Activated B cell treated with CpG ODN at 0.5 μM for 24 hours (primary cell): ENCODE data around the gene OR2H1. TPM values are rescaled to one million over a fixed set of nuclear protein-coding genes. Genes with fewer than 3 reads are reported as not detected.

Experiments
- ATAC-seq: fragments of 200-7000 bp; cut with Tn5 transposase; one replicate; pipeline ENCODE4 v1.10.0; 2021; ENCODE audit warnings: low read depth, mild to moderate bottlenecking, moderate library complexity
- CTCF ChIA-PET: fragments of 350-600 bp; sonication (Branson Sonifier 250); formaldehyde crosslinking; loops from one replicate; lab custom pipeline; 2021; ENCODE audit warnings: antibody characterized with exemption; lab: Charles Lee
- POLR2A ChIA-PET: fragments of 350-600 bp; sonication (Branson Sonifier 250); formaldehyde crosslinking; loops from one replicate; lab custom pipeline; 2021; ENCODE audit warnings: antibody characterized with exemption; lab: Charles Lee
- DNase-seq: peaks from one replicate; pipeline ENCODE4 v3.0.0; 2022
- H3K27ac Mint-ChIP-seq: one replicate; pipeline ENCODE4 v1.8.0; 2020; ENCODE audit warnings: mixed read lengths
- H3K27me3 Mint-ChIP-seq: one replicate; pipeline ENCODE4 v1.8.0; 2021; ENCODE audit warnings: mixed read lengths
- H3K36me3 Mint-ChIP-seq: one replicate; pipeline ENCODE4 v1.8.0; 2021; ENCODE audit warnings: low read depth, mixed read lengths
- H3K4me1 Mint-ChIP-seq: one replicate; pipeline ENCODE4 v1.8.0; 2021; ENCODE audit warnings: mixed read lengths
- H3K4me3 Mint-ChIP-seq: one replicate; pipeline ENCODE4 v1.8.0; 2020; ENCODE audit warnings: mild to moderate bottlenecking, mixed read lengths
- H3K9me3 Mint-ChIP-seq: one replicate; pipeline ENCODE4 v1.8.0; 2020; ENCODE audit warnings: mixed read lengths
- intact Hi-C: fragments of 100-400 bp; cut with micrococcal nuclease; formaldehyde crosslinking; loops from one replicate; pipeline ENCODE4 v1.15.1; 2024
- total RNA-seq: library from RNA; stranded (reverse); gene quantifications from 2 replicates; pipeline ENCODE4 v1.2.3, GENCODE V29; 2022
- TF ChIP-seq, protein P1 (sequence below): fragments of 200-600 bp; IDR thresholded peaks from one replicate; pipeline ENCODE4 v1.8.0; 2022; ENCODE audit warnings: antibody characterized with exemption, mild to moderate bottlenecking

OR2H1 gene
- total RNA-seq, 1 donor from 2014 or later: not detected

GRCh38 chr6:29487660-29488059 is 30.7 kb downstream of the OR2H1 start, which contains the start of gene MAS1L:
Gene MAS1L, minus strand, starts transcription at chr6:29487956. Its CDS starts 54 bp downstream, at chr6:29487902.
- Mint-ChIP-seq H3K36me3 (no peaks in the 10 kb centered on the region), H3K4me3 (no peak within 1 kb of the TSS), H3K4me1 (no peaks in the 10 kb centered on the region), H3K27me3 (peaks cover 9% of the 10 kb centered on the region), H3K9me3 (no peaks in the 10 kb centered on the region), H3K27ac (no peak within 1 kb of the TSS)
- ATAC-seq: no peak
- TF ChIP-seq, protein P1, sequence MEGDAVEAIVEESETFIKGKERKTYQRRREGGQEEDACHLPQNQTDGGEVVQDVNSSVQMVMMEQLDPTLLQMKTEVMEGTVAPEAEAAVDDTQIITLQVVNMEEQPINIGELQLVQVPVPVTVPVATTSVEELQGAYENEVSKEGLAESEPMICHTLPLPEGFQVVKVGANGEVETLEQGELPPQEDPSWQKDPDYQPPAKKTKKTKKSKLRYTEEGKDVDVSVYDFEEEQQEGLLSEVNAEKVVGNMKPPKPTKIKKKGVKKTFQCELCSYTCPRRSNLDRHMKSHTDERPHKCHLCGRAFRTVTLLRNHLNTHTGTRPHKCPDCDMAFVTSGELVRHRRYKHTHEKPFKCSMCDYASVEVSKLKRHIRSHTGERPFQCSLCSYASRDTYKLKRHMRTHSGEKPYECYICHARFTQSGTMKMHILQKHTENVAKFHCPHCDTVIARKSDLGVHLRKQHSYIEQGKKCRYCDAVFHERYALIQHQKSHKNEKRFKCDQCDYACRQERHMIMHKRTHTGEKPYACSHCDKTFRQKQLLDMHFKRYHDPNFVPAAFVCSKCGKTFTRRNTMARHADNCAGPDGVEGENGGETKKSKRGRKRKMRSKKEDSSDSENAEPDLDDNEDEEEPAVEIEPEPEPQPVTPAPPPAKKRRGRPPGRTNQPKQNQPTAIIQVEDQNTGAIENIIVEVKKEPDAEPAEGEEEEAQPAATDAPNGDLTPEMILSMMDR: no peak
- CTCF ChIA-PET: no interaction called here
- no peak for DNase-seq
- POLR2A ChIA-PET: no interaction called here
- intact Hi-C loops: no loop called here

DNA sequence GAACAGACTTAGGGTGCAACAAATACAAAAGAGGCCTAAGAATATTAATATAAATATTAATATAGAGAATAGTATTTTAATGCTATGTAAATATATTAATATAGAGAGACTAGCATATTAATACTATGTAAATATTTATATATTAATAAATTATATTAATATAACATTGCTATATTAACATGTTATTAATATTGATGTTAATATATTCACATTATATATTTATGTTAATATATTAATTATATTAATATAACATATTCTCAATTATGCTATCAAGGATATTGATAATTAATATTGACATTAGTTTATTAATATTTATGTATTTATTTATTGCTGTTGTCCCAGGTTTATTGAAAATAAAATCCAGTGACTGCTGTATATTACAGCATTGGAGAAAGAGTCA is 31.9 kb downstream of the OR2H1 start:
- ChIA-PET POLR2A (no interaction called here), CTCF (no interaction called here)
- Mint-ChIP-seq H3K4me1 (no peaks in the 10 kb centered on the region), H3K9me3 (no peaks in the 10 kb centered on the region), H3K27ac (no peak overlapping the region), H3K4me3 (no peak overlapping the region), H3K27me3 (peaks cover 9% of the 10 kb centered on the region), H3K36me3 (no peaks in the 10 kb centered on the region)
- DNase-seq (no peak), ATAC-seq (no peak)
- TF ChIP-seq, protein P1: no peak
- intact Hi-C loops: no loop called here

GRCh38 chr6:29489286-29489685 is 32.3 kb downstream of the OR2H1 start:
- H3K36me3 Mint-ChIP-seq: no peaks in the 10 kb centered on the region
- TF ChIP-seq, protein P1: no peak
- H3K27me3 Mint-ChIP-seq: peaks cover 9% of the 10 kb centered on the region
- intact Hi-C loops: no loop called here
- no peak overlapping the region for H3K27ac Mint-ChIP-seq
- H3K9me3 Mint-ChIP-seq: no peaks in the 10 kb centered on the region
- H3K4me1 Mint-ChIP-seq: no peaks in the 10 kb centered on the region
- no peak overlapping the region for H3K4me3 Mint-ChIP-seq
- ChIA-PET POLR2A (no interaction called here), CTCF (no interaction called here)
- no peak for DNase-seq
- no peak for ATAC-seq

- TF ChIP-seq, protein P1: no peak
- Mint-ChIP-seq H3K9me3 (no peaks in the 10 kb centered on the region), H3K4me1 (no peaks in the 10 kb centered on the region), H3K4me3 (no peak overlapping the region), H3K36me3 (no peaks in the 10 kb centered on the region), H3K27ac (no peak overlapping the region), H3K27me3 (peaks cover 10% of the 10 kb centered on the region)
- POLR2A ChIA-PET: no interaction called here
- CTCF ChIA-PET: no interaction called here
- DNase-seq (no peak), ATAC-seq (no peak)
- intact Hi-C loops: no loop called here
Observed at GRCh38 chr6:29490055-29490454, 33.1 kb downstream of the OR2H1 start.

DNA sequence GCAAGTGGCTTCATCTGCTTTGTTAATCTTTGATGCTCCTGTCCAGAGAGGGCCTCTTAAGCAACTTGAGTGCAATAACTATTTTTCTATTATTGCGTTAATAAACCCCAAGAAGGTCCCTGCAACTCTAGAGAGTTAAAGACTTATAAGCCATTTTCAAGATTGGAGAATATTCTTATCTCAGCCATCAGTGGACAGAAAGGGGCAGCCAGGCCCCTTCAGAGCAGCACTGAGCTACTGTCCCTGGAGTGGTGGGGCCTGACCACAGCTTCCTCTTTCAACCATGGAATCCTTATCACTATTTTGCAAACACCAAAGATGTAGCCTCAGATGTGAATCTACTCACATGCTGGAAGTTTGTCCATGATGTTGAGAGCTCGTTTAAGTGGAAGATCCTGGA is 33.6 kb downstream of the OR2H1 start:
- H3K9me3 Mint-ChIP-seq: no peaks in the 10 kb centered on the region
- ChIA-PET POLR2A (no interaction called here), CTCF (no interaction called here)
- no peak for ATAC-seq
- TF ChIP-seq, protein P1: no peak
- DNase-seq: no peak
- no peak overlapping the region for H3K27ac Mint-ChIP-seq
- no peak overlapping the region for H3K4me3 Mint-ChIP-seq
- peaks cover 11% of the 10 kb centered on the region for H3K27me3 Mint-ChIP-seq
- no peaks in the 10 kb centered on the region for H3K4me1 Mint-ChIP-seq
- no peaks in the 10 kb centered on the region for H3K36me3 Mint-ChIP-seq
- intact Hi-C loops: no loop called here
